ENCODE measurements around the gene TUBB1.
"Not testable (repeated sequence)": the region's sequence is repeated elsewhere in the genome, so short reads cannot be mapped to it uniquely, and the experiment has no call there.

The TUBB1 gene

GRCh38 chr20:59005523-59006166 is 13.6 kb upstream of the TUBB1 start:
- DNase-seq = no peak

GRCh38 chr20:59006167-59006863 is 12.9 kb upstream of the TUBB1 start:
- DNase-seq = no peak

- DNase-seq = peak in 10 of 51 donors; percentile 16 to 60 (median 24)
Measured at GRCh38 chr20:59006864-59007664, 12.2 kb upstream of the TUBB1 start, which contains the start of gene CTSZ. CTSZ (minus strand) TSS chr20:59007254; CDS start chr20:59007128, 126 bp downstream.

- peak in 15 of 51 donors; percentile 13 to 53 (median 28) for DNase-seq
Measured at GRCh38 chr20:59007665-59008511, 11.3 kb upstream of the TUBB1 start.

- no peak for DNase-seq
Measured at GRCh38 chr20:59008715-59009336, 10.4 kb upstream of the TUBB1 start.

GRCh38 chr20:59010321-59010994 is 8.8 kb upstream of the TUBB1 start:
- DNase-seq = no peak

GRCh38 chr20:59010995-59011873 is 8.0 kb upstream of the TUBB1 start:
- DNase-seq = peak in 1 of 51 donors; percentile 4

- DNase-seq = not testable (repeated sequence)
Measured at GRCh38 chr20:59011874-59012157, 7.4 kb upstream of the TUBB1 start.

GRCh38 chr20:59013031-59013951 is 5.9 kb upstream of the TUBB1 start:
- no peak for DNase-seq

- DNase-seq = peak in 2 of 51 donors; percentile 25 to 47
Measured at GRCh38 chr20:59013959-59014608, 5.1 kb upstream of the TUBB1 start.

GRCh38 chr20:59014680-59015389 is 4.4 kb upstream of the TUBB1 start:
- DNase-seq = no peak

- no peak for DNase-seq
Measured at GRCh38 chr20:59015411-59015810, 3.8 kb upstream of the TUBB1 start.

GRCh38 chr20:59015812-59016711 is 3.2 kb upstream of the TUBB1 start:
- DNase-seq = no peak

GRCh38 chr20:59016795-59017492 is 2.3 kb upstream of the TUBB1 start:
- DNase-seq = no peak

Data from hypothalamus (tissue), 51 donors.